SK-N-MC (cell line): ENCODE measurements around the gene LRRC37A3.
"Not testable (repeated sequence)": the region's sequence is repeated elsewhere in the genome, so short reads cannot be mapped to it uniquely, and the experiment has no call there.

Experiments used
- EZH2 ChIP-seq: fragments of 200-600 bp; sonication (generic); IDR thresholded peaks from one replicate; pipeline ENCODE4 v1.6.1; 2017; ENCODE audit warnings: antibody characterized with exemption
- FOXP2 ChIP-seq: optimal IDR thresholded peaks from 2 replicates; pipeline ENCODE3; 2011; ENCODE audit warnings: mild to moderate bottlenecking, moderate library complexity; ENCODE audit not compliant: insufficient read depth; ENCODE audit errors: extremely low read length, control extremely low read depth
- POLR2AphosphoS5 ChIP-seq: IDR thresholded peaks from 2 replicates; pipeline ENCODE4 v1.6.1; 2012; ENCODE audit warnings: mild to moderate bottlenecking, low read depth, low read length, borderline replicate concordance

DNA sequence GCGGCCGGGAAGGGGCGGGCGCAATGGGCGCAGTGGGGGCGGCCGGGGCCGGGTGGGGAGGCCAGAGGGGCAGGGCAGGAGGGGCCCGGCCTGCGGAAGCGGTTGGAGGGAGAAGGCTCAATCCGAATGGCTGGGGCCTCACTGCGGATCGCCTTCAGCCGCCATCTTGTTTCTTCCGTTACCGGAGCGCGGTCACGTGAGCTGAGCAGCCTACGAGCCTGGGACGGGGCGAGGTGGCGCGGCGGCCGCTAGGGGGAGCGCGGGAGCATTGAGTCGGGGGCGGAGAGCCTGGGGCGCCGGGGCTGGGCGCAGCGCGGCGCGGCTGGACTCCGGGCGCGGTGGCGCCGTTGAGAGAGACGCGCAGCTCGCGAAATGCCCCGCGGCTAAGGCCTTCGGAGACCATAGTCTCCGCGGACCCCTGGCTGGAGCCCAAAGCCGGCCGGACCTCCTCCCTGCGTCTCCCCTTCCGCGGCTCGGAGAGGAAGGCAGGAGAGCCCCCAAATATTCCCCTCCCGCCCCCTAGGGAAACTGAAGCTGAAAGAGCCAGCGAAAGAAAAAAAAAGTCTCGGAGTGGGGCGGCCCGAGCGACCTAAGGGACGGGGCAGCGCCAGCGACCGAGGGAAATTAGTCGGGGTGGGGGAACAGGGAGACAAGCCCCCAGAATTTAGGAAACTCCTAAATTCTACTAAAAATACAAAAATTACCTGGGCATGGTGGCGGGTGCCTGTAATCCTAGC is at the start of gene LRRC37A3:
- TF ChIP-seq EZH2, FOXP2: not testable (repeated sequence)
- peak; percentile 74 for TF ChIP-seq POLR2AphosphoS5
